Ishikawa (cell line): ENCODE results near the gene HGS.

Experiments
- EGR1 ChIP-seq: IDR thresholded peaks from 2 replicates; pipeline ENCODE4 v1.6.1; 2012
- EP300 ChIP-seq: IDR thresholded peaks from 2 replicates; pipeline ENCODE4 v1.6.1; 2012; ENCODE audit warnings: borderline replicate concordance
- RAD21 ChIP-seq: IDR thresholded peaks from 2 replicates; pipeline ENCODE4 v1.6.1; 2012; ENCODE audit warnings: low read depth
- TAF1 ChIP-seq: IDR thresholded peaks from 2 replicates; pipeline ENCODE4 v1.6.1; 2012; ENCODE audit warnings: low read depth, mild to moderate bottlenecking
- TCF12 ChIP-seq: IDR thresholded peaks from 2 replicates; pipeline ENCODE4 v1.6.1; 2012; ENCODE audit warnings: low read depth
- YY1 ChIP-seq: IDR thresholded peaks from 2 replicates; pipeline ENCODE4 v1.6.1; 2012; ENCODE audit warnings: low read depth
- TF ChIP-seq, protein P1 (sequence below): IDR thresholded peaks from 2 replicates; pipeline ENCODE4 v1.6.1; 2012
- TF ChIP-seq, protein P2 (sequence below): IDR thresholded peaks from 2 replicates; pipeline ENCODE4 v1.6.1; 2012

DNA sequence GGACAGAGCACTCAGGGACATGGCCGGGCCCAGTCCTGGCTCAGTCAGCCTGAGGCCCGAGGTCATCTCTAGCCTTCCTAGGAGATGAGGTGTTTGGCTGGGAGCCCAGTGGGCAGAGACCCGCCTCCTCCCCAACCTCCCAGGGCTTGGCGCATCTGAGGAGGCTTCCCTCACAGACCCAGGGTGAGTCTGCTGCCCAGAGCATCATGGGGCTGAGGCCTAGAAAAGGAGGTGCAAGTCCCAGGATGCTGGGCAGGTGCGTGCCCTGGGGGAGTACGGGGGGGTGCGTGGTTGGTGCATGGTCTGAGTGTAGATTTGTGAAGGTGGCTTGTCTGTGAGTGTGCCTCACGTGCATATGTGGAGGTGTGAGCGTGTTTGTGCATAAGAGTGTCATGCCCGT is 32.1 kb upstream of the HGS start:
- no peak for TF ChIP-seq EP300
- no peak for TF ChIP-seq RAD21
- no peak for TF ChIP-seq TCF12
- no peak for TF ChIP-seq TAF1
- TF ChIP-seq YY1 = no peak
- no peak for TF ChIP-seq EGR1
- TF ChIP-seq, protein P1, sequence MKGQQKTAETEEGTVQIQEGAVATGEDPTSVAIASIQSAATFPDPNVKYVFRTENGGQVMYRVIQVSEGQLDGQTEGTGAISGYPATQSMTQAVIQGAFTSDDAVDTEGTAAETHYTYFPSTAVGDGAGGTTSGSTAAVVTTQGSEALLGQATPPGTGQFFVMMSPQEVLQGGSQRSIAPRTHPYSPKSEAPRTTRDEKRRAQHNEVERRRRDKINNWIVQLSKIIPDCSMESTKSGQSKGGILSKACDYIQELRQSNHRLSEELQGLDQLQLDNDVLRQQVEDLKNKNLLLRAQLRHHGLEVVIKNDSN = no peak
- TF ChIP-seq, protein P2, sequence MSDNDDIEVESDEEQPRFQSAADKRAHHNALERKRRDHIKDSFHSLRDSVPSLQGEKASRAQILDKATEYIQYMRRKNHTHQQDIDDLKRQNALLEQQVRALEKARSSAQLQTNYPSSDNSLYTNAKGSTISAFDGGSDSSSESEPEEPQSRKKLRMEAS = no peak
